ENCODE data around the gene NOL6.

DNA sequence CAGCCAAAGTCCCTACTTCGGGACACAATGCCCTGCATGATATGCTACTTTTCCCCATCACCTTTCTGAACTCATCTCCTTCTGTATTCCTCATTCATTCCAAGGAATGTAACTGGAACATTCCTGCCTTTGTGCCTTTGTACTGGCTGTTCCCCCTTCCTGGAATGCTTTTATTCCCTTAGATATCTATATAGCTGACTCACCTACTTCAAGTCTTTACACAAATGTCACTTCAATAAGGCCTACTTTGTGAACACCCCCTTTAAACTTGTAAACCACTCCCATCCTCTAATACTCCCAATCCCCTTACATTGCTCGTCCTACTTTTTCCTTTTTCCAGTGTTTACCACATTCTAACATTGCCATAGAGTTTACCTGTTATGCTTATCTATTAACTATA is 2.4 kb downstream of the NOL6 start:
- TF ChIP-seq, protein P1, sequence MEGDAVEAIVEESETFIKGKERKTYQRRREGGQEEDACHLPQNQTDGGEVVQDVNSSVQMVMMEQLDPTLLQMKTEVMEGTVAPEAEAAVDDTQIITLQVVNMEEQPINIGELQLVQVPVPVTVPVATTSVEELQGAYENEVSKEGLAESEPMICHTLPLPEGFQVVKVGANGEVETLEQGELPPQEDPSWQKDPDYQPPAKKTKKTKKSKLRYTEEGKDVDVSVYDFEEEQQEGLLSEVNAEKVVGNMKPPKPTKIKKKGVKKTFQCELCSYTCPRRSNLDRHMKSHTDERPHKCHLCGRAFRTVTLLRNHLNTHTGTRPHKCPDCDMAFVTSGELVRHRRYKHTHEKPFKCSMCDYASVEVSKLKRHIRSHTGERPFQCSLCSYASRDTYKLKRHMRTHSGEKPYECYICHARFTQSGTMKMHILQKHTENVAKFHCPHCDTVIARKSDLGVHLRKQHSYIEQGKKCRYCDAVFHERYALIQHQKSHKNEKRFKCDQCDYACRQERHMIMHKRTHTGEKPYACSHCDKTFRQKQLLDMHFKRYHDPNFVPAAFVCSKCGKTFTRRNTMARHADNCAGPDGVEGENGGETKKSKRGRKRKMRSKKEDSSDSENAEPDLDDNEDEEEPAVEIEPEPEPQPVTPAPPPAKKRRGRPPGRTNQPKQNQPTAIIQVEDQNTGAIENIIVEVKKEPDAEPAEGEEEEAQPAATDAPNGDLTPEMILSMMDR (IDR thresholded peaks at IDR 0.05) = no peak
- no peak for TF ChIP-seq EP300 (IDR thresholded peaks at IDR 0.05)
- no peak for TF ChIP-seq POLR2A (IDR thresholded peaks at IDR 0.05)

Measured in stomach (tissue), 4 donors.